ENCODE data around the gene SIRPB2.
"Not testable (repeated sequence)": the region's sequence is repeated elsewhere in the genome, so short reads cannot be mapped to it uniquely, and the experiment has no call there.

- not testable (repeated sequence) for TF ChIP-seq CTCF (optimal IDR thresholded peaks at IDR 0.05 in 1 of 3, IDR thresholded peaks at IDR 0.05 in 1 of 3, conservative IDR thresholded peaks at IDR 0.05 in 1 of 3; ENCODE audit: extremely low read depth in 1 of 3, insufficient read depth in 2 of 3, low read length in 3 of 3); EZH2 (IDR thresholded peaks at IDR 0.05; ENCODE audit: low read length)
Measured at GRCh38 chr20:1497371-1497770, 6.2 kb upstream of the SIRPB2 start.

All from keratinocyte (primary cell).